Measurements from ENCODE around the gene SMIM44.

DNA sequence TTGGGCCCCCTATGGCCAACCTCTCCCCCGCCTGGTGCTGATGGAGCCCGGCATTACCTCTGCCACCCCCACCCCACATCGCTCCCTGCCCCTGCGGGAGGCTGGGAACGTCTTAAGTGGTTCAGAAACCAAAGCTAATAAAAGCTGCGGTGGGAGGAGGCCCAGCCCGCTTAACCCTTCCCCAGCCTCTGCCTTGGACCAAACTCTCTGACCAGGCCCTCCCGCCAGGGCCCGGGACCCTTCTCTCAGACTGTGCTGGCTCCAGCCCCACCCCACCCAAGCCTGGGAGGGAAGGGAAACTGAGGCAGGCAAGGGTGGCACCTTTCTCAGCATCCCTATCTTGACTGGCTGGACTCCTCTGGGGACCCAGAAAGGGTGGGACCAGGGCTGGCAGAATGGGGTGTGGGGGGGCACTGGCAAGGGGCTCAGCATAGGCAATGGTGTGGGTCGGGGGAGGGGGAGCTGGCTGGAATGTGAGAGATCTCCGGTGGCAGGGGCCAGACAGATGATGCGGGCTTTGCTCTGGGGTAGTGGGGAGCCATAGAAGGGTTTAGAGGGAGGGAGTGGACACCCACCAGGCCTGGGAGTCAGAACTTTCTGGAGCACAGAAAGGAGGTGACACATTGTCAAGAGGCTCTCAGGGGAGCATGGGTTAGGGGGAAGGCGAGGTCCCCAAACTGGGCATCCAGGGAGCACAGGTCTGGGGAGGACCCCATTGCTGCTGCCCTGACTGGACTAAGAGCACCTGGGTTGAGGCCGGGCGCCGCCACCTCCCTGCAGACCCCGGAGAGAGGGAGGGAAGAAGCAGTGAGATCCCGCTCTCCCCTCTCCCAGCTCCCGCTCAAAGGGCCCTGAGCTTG lies 24.8 kb downstream of the SMIM44 start:
- TF ChIP-seq POLR2AphosphoS5 (IDR thresholded peaks at IDR 0.05; ENCODE audit: low read depth, low read length) (no peak), TAF1 (IDR thresholded peaks at IDR 0.05; ENCODE audit: borderline replicate concordance, low read depth, low read length) (no peak), POLR2A (IDR thresholded peaks at IDR 0.05; ENCODE audit: low read depth, low read length) (no peak)
